HepG2 (cell line): ENCODE measurements around the gene BTAF1. TPM values are rescaled to one million over a fixed set of nuclear protein-coding genes. Genes with fewer than 3 reads are reported as not detected.

Experiments used
- AHR ChIP-seq: IDR thresholded peaks from 2 replicates; pipeline ENCODE4 v1.6.1; 2018; ENCODE audit warnings: missing genetic modification reagents, missing compliant biosample characterization
- AKAP8 ChIP-seq: sonication (generic); formaldehyde crosslinking; IDR thresholded peaks from 2 replicates; pipeline ENCODE4 v1.5.1; 2020; ENCODE audit warnings: mild to moderate bottlenecking, missing genetic modification reagents
- BORCS8-MEF2B ChIP-seq: sonication (generic); formaldehyde crosslinking; IDR thresholded peaks from 2 replicates; pipeline ENCODE4 v1.8.0; 2022; ENCODE audit warnings: mild to moderate bottlenecking, missing genetic modification reagents
- ETV6 ChIP-seq: sonication (generic); formaldehyde crosslinking; conservative IDR thresholded peaks from 2 replicates; pipeline ENCODE4 v1.4.0; 2020; ENCODE audit warnings: missing genetic modification reagents
- PAF1 ChIP-seq: IDR thresholded peaks from 2 replicates; pipeline ENCODE4 v1.6.1; 2016; ENCODE audit warnings: missing genetic modification reagents, missing compliant biosample characterization
- PPARG ChIP-seq: conservative IDR thresholded peaks from 2 replicates; pipeline ENCODE4 v1.6.1; 2016; ENCODE audit warnings: missing biosample characterization, missing genetic modification reagents
- RNF2 ChIP-seq: fragments of 450-650 bp; conservative IDR thresholded peaks from 2 replicates; pipeline ENCODE4 v1.6.1; 2016; ENCODE audit warnings: low read depth
- TRIM24 ChIP-seq: sonication (generic); formaldehyde crosslinking; IDR thresholded peaks from 2 replicates; pipeline ENCODE4 v1.8.0; 2022; ENCODE audit warnings: mild to moderate bottlenecking, missing genetic modification reagents
- ZNF205 ChIP-seq: IDR thresholded peaks from 2 replicates; pipeline ENCODE4 v1.6.1; 2018; ENCODE audit warnings: missing biosample characterization, missing genetic modification reagents
- ZNF282 ChIP-seq: fragments of 450-650 bp; IDR thresholded peaks from 2 replicates; pipeline ENCODE4 v1.6.1; 2018; ENCODE audit not compliant: partially characterized antibody
- ZNF333 ChIP-seq: sonication (generic); formaldehyde crosslinking; IDR thresholded peaks from 2 replicates; pipeline ENCODE4 v1.4.0; 2020; ENCODE audit warnings: mild to moderate bottlenecking, missing genetic modification reagents, borderline replicate concordance
- ZNF660 ChIP-seq: sonication (generic); formaldehyde crosslinking; IDR thresholded peaks from 2 replicates; pipeline ENCODE4 v1.5.1; 2020; ENCODE audit warnings: mild to moderate bottlenecking, low read depth, missing genetic modification reagents, borderline replicate concordance
- ZNF879 ChIP-seq: sonication (generic); formaldehyde crosslinking; IDR thresholded peaks from 2 replicates; pipeline ENCODE4 v1.8.1; 2023; ENCODE audit warnings: missing genetic modification reagents
- polyA plus RNA-seq, 8 experiments: library from polyadenylated mRNA; depleted of rRNA in 3 of 8; stranded (reverse) in 7 of 8; unstranded in 1 of 8; fragments of >200 nt; fragmentation: Illumina TruSeq in 4 of 8; extraction: Trizol in 4 of 8; gene quantifications; 2 replicates each; pipeline versions ENCODE4 v1.2.1 to v1.2.3, GENCODE V29; 2011 to 2016; ENCODE audit warnings: low read depth in 4 of 8, missing spikeins in 1 of 8, mixed read lengths in 1 of 8; ENCODE audit not compliant: insufficient read depth in 1 of 8
- total RNA-seq, 5 experiments: library from RNA; depleted of rRNA; stranded (reverse); fragments of >200 nt; fragmentation: Illumina TruSeq; extraction: Trizol; gene quantifications; 2 replicates each; pipeline ENCODE4 v1.2.3, GENCODE V29; 2016; ENCODE audit warnings: low read depth in 1 of 5
- TF ChIP-seq, protein P1 (sequence below): sonication (generic); formaldehyde crosslinking; IDR thresholded peaks from 2 replicates; pipeline ENCODE4 v1.4.0; 2020; ENCODE audit warnings: mild to moderate bottlenecking, missing genetic modification reagents
- TF ChIP-seq, protein P2 (sequence below): sonication (generic); formaldehyde crosslinking; IDR thresholded peaks from 2 replicates; pipeline ENCODE4 v1.4.0; 2020; ENCODE audit warnings: missing genetic modification reagents
- TF ChIP-seq, protein P3 (sequence below): sonication (generic); formaldehyde crosslinking; IDR thresholded peaks from 2 replicates; pipeline ENCODE4 v1.9.0; 2021; ENCODE audit warnings: missing genetic modification reagents, mild to moderate bottlenecking, borderline replicate concordance
- TF ChIP-seq, protein P4 (sequence below): sonication (generic); formaldehyde crosslinking; IDR thresholded peaks from 2 replicates; pipeline ENCODE4 v1.8.0; 2022; ENCODE audit warnings: mild to moderate bottlenecking, missing genetic modification reagents, moderate library complexity

The BTAF1 gene
- total and polyA plus RNA-seq, 2 of the 13 experiments (the other 11 are each of a cell fraction or from before 2014, with no cell fraction given) = 38.6 to 54.1 TPM

DNA sequence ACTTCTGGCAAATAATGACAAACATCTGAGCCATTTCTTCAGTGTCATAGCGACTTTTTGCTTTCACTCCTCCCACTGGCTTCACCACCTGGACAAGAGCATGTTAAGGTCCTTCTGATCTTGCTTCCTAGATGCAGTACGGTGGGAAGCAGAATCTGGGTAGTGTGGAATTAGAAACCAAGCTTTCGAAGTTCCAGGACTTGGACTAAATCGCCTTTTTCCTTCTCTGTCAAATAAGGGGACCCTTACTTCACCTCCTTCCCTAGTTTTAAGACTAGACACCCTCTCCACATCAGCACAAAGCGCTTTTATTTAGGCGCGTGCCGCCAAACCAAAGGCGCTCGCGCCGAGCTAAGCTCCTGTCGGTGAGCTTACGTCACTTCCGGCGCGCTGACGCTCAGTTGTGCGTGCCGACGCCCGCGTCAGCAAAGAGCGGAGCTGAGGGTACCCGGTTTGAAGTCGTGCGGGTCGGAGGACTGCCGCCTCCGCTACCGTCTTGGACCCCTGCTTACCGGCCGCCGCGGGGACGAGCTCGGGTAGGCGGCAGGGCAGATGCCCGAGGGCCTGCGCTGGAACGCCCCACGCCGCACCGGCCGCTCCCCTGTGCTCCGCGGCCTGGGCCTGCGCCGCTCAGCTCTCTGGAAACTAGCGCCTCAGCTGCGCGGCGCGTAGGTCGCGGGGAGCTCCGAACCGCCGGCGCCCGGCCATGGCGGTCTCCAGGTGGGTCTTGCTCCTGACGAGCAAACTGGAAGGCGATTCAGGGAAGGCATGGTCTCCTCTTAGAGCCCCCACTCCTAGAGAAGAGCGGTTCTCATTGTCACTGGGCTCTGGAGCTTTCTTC lies at the start of gene BTAF1 (continued):
- TF ChIP-seq, protein P1, sequence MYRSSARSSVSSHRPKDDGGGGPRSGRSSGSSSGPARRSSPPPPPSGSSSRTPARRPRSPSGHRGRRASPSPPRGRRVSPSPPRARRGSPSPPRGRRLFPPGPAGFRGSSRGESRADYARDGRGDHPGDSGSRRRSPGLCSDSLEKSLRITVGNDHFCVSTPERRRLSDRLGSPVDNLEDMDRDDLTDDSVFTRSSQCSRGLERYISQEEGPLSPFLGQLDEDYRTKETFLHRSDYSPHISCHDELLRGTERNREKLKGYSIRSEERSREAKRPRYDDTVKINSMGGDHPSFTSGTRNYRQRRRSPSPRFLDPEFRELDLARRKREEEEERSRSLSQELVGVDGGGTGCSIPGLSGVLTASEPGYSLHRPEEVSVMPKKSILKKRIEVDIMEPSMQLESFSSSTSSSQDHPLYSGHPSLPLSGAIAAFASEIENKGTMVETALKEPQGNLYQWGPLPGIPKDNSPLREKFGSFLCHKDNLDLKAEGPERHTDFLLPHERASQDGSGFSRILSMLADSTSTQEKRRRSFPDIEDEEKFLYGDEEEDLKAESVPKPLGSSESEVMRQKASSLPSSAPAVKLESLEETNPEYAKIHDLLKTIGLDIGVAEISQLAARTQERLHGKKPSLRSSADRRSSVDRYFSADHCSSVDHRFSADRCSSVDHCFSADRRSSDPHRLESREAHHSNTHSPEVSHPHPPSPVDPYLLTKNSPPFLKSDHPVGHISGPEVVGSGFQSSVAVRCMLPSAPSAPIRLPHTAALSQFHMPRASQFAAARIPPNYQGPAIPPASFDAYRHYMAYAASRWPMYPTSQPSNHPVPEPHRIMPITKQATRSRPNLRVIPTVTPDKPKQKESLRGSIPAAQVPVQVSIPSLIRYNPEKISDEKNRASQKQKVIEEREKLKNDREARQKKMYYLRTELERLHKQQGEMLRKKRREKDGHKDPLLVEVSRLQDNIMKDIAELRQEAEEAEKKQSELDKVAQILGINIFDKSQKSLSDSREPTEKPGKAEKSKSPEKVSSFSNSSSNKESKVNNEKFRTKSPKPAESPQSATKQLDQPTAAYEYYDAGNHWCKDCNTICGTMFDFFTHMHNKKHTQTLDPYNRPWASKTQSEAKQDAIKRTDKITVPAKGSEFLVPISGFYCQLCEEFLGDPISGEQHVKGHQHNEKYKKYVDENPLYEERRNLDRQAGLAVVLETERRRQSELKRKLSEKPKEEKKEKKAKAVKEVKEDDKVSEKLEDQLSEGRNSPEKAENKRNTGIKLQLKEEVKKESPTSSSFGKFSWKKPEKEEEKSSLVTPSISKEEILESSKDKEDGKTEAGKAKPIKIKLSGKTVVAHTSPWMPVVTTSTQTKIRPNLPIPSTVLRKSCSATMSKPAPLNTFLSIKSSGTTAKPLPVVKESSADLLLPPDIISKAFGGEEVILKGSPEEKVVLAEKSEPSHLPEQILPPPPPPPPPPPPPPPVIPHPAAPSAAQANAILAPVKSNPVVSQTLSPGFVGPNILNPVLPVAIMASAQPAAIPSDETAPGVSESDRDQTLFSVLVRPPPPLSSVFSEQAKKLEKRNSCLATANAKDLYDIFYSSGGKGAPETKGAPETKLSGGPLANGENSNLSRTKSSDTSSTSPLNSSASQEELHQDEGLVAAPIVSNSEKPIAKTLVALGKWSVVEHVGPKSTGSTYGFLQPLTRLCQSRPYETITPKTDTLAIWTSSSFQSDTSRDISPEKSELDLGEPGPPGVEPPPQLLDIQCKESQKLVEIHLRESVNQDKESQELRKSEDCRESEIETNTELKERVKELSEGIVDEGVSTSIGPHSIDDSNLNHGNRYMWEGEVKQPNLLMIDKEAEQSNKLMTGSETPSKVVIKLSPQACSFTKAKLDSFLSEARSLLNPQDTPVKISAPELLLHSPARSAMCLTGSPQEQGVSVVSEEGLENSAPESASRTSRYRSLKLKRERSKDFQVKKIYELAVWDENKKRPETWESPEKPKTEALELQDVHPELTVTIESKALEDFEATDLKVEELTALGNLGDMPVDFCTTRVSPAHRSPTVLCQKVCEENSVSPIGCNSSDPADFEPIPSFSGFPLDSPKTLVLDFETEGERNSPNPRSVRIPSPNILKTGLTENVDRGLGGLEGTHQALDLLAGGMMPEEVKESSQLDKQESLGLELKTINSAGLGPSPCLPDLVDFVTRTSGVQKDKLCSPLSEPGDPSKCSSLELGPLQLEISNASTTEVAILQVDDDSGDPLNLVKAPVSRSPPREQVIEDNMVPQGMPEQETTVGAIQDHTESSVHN (CRISPR knock-in tag) = peak; percentile 46; the same call in 1 of the 2 replicates
- TF ChIP-seq PAF1 (CRISPR knock-in tag) (no peak), BORCS8-MEF2B (peak; percentile 94), ZNF205 (CRISPR knock-in tag) (no peak; the same call in 1 of the 2 replicates), ZNF879 (CRISPR knock-in tag) (no peak), PPARG (CRISPR knock-in tag) (no peak), AKAP8 (CRISPR knock-in tag) (no peak), ZNF282 (no peak), ZNF333 (CRISPR knock-in tag) (no peak; the same call in 1 of the 2 replicates), ZNF660 (no peak), TRIM24 (CRISPR knock-in tag) (no peak), ETV6 (CRISPR knock-in tag) (no peak; the same call in 1 of the 2 replicates), AHR (CRISPR knock-in tag) (peak; percentile 62; the same call in 1 of the 2 replicates), RNF2 (peak; percentile 74; the same call in 1 of the 2 replicates)
- TF ChIP-seq, protein P2, sequence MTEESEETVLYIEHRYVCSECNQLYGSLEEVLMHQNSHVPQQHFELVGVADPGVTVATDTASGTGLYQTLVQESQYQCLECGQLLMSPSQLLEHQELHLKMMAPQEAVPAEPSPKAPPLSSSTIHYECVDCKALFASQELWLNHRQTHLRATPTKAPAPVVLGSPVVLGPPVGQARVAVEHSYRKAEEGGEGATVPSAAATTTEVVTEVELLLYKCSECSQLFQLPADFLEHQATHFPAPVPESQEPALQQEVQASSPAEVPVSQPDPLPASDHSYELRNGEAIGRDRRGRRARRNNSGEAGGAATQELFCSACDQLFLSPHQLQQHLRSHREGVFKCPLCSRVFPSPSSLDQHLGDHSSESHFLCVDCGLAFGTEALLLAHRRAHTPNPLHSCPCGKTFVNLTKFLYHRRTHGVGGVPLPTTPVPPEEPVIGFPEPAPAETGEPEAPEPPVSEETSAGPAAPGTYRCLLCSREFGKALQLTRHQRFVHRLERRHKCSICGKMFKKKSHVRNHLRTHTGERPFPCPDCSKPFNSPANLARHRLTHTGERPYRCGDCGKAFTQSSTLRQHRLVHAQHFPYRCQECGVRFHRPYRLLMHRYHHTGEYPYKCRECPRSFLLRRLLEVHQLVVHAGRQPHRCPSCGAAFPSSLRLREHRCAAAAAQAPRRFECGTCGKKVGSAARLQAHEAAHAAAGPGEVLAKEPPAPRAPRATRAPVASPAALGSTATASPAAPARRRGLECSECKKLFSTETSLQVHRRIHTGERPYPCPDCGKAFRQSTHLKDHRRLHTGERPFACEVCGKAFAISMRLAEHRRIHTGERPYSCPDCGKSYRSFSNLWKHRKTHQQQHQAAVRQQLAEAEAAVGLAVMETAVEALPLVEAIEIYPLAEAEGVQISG = peak; percentile 96
- TF ChIP-seq, protein P3, sequence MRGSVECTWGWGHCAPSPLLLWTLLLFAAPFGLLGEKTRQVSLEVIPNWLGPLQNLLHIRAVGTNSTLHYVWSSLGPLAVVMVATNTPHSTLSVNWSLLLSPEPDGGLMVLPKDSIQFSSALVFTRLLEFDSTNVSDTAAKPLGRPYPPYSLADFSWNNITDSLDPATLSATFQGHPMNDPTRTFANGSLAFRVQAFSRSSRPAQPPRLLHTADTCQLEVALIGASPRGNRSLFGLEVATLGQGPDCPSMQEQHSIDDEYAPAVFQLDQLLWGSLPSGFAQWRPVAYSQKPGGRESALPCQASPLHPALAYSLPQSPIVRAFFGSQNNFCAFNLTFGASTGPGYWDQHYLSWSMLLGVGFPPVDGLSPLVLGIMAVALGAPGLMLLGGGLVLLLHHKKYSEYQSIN = no peak
- TF ChIP-seq, protein P4, sequence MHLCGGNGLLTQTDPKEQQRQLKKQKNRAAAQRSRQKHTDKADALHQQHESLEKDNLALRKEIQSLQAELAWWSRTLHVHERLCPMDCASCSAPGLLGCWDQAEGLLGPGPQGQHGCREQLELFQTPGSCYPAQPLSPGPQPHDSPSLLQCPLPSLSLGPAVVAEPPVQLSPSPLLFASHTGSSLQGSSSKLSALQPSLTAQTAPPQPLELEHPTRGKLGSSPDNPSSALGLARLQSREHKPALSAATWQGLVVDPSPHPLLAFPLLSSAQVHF (CRISPR knock-in tag) = peak; percentile 68; the same call in 1 of the 2 replicates
